Measurements from ENCODE around the gene PI16.

DNA sequence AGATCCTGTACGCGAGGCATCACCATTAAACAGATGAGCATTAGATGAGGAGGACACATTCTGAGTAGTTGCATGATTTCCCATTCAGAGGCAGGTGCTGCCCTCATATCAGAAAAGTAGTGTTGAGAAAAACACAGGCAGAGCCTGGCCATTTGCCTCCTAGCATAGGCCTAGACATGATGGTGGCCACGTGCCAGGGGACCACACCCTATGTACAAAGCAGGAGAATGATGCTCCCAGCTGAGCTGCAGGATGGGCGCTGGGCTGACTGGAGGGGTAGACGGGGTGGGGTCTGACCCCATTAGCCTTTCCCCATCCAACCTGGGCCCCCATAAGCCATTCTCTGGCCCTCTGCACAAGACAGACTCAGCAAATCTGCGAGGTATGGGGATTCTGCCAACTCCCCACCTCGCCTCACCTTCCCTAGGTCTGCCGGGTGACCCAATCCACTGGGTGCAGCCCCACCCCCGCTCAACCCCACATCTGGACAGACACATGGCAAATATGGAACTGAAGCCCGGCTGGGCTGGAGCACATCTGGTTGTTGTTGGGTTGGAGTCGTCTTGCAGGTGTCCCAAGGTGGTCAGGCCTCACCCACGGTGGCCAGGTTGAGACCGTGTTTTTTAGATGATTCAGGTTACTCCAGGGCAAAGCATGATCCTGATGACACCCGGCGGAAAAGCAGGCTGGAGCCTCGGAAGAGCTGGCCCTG, 13.9 kb downstream of the PI16 start:
- TF ChIP-seq CTCF (conservative IDR thresholded peaks at IDR 0.05 in 1 of 2, IDR thresholded peaks at IDR 0.05 in 1 of 2; ENCODE audit: extremely low read depth in 1 of 2, insufficient read depth in 1 of 2, low read depth in 1 of 2, low read length in 2 of 2): no peak
- no peak for TF ChIP-seq EZH2 (IDR thresholded peaks at IDR 0.05; ENCODE audit: borderline replicate concordance, low read length)
